Endometrial microvascular endothelial cells (primary cell): ENCODE data around the gene XPO4. TPM values are rescaled to one million over a fixed set of nuclear protein-coding genes. Genes with fewer than 3 reads are reported as not detected.

ENCODE experiments used
- in situ Hi-C: cut with HindIII; loops from 2 replicates; pipeline ENCODE4 v1.10.0; 2017; ENCODE audit warnings: low sequenced_read_pairs, low pct_unique_long_range_greater_than_20kb; ENCODE audit errors: inconsistent ontology term
- total RNA-seq: library from RNA; depleted of rRNA; stranded (reverse); fragments of >200 nt; gene quantifications from one replicate; pipeline ENCODE4 v1.2.3, GENCODE V29; 2015; ENCODE audit errors: inconsistent ontology term

Gene XPO4
- total RNA-seq, 1 donor from 2014 or later: 33.5 TPM

GRCh38 chr13:20803180-20803965, 99.2 kb downstream of the XPO4 start:
- in situ Hi-C loops: no loop called here

GRCh38 chr13:20801707-20802106, 100.8 kb downstream of the XPO4 start:
- in situ Hi-C loops: no loop called here

DNA sequence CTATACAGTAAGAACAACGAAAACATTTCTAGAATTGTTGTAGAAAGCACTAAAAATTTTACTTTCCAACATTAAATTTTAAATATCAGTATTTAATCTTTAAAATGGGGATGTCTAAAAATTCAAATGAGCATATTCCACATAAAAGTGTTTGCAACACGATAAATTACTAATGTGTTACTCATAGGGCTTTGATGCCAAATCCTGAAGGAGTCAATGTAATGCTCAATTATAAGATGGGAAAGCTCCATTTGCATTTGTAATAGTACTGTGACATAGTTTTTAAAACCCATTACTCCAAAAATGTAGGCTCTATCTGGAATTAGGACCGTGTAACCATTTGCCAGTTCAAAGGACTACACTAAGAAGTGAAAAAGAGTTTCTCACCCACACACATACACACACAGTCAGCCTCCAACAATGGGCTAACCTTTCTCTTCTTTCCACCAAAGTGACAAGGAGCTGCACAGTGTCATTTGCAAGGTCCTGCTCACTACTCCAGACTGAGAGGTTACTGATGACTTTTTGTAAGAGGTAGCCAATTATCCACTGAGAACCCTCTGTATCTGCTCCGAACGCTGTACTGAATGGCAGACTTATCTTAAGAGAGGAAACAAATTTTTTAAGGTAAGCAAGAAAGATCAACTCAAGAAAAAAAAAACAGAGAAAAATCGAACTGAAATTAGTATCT, 102.7 kb downstream of the XPO4 start:
- in situ Hi-C loops: no loop called here

- in situ Hi-C loops: no loop called here
These were observed 104.5 kb downstream of the XPO4 start for GRCh38 chr13:20798027-20798426.

GRCh38 chr13:20796791-20797508, 105.6 kb downstream of the XPO4 start:
- in situ Hi-C loops: no loop called here

GRCh38 chr13:20789665-20790064, 112.9 kb downstream of the XPO4 start:
- in situ Hi-C loops: no loop called here

GRCh38 chr13:20788312-20788711, 114.2 kb downstream of the XPO4 start:
- in situ Hi-C loops: no loop called here

DNA sequence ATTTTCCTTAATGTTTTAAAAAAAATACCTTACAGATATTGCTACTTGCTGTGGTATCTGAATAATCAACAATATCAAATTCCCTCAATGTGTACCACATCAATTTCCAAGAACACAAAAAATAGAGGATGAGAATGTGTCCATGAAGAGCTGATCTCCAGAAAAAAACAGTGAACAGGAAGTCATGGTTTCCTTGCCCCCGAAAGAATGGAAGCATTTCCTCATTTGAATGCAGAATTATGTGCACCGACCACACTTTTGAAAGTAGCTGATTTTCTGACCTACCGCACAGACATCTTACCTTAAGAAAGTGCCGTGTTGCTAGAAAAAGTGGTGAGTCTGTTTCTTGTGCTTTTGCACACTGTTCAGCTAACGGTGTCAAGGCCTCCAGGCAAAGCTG, 115.4 kb downstream of the XPO4 start:
- in situ Hi-C loops: no loop called here

DNA sequence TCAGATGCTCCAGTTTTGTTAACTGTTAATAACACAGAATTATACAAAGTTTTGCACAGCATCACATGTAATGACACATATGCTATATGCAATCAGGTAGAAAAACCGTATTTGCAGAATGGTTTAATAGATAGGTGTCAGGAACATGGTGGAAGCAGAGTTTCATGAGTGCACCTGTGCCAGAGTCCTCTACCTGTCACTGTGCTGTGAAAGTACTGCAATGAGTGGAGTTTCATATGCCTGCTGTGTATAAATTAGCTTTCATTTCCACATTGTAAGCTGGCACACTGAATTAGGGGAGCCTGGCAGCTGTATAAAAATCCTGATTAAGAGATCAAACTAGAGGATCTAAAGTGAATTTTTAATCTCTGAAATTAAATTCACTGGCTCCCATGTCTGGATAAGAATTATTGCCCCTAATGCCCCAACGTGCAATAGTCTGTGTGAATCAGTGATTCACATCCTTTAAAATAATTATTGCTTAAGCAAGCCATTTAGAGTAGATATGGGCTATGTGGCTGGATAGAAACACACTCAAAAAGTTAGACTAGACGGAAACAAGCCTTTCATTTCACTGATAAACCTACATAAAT, 120.3 kb downstream of the XPO4 start:
- in situ Hi-C loops: no loop called here

DNA sequence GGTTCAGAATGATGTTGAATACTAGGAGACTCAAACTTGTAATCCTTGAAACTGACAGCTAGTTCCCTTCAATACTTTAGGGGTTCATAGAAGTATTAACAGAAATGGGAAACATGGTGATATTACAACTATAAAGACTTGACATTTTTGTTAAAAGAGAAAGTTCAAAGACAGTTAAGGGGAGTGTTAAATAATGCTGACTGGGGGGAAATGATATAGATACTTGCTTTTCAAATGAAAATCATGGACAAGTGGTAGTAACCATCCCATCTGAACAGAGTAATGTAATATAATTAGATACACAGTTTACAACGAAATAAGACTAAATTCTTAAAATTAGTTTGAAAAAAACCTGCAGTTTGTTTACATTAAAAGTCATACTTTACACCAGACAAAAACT, 122.2 kb downstream of the XPO4 start:
- in situ Hi-C loops: no loop called here

DNA sequence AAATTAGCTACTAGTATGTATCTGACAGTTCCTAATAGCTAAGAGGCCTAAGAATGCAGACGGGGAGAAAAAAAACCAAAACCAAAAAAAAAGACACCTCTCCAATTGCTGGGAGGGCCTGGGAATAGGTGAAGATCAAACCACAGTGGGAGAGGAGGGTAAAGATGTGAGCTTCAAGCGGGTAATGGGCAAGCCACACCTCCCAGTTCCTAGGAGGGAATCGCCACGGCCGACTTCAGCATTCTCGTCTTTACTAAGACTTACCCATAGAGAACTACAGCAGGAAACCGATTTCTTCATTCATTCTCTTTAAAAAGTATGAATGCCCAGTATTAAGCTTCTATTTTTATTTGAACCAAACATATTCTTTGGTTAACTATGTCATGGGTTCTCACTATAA, 123.1 kb downstream of the XPO4 start:
- in situ Hi-C loops: no loop called here

- in situ Hi-C loops: no loop called here
These were observed 124.2 kb downstream of the XPO4 start for GRCh38 chr13:20778311-20778710.

DNA sequence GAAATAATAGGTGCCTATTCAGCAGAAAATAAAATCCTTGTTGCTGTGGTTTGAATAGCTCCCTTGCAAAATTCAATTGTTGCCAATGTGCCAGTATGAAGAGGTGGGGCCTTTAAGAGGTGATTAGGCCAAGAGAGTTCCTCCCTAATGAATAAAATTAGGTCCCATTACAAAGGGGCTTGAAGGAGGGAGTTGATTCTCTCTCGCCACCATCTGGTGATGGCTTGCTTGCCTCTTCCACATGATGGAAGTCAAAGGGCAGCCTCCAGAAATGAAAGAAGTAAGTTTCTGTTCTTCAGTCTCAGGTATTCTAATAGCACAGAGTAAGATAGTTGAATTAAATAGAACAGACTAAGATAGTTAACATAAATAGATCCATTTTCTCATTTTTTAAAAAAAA, 125.8 kb downstream of the XPO4 start:
- in situ Hi-C loops: no loop called here

GRCh38 chr13:20775961-20776360, 126.6 kb downstream of the XPO4 start:
- in situ Hi-C loops: no loop called here

- in situ Hi-C loops: no loop called here
These were observed 127.8 kb downstream of the XPO4 start for GRCh38 chr13:20774746-20775145.

- in situ Hi-C loops: no loop called here
These were observed 129.1 kb downstream of the XPO4 start, which contains the start of gene EEF1AKMT1 for GRCh38 chr13:20773194-20774080. TSS of gene EEF1AKMT1 (minus strand) at chr13:20773961. CDS start at chr13:20757598, 16,363 bp downstream.

- in situ Hi-C loops: no loop called here
These were observed 130.0 kb downstream of the XPO4 start for GRCh38 chr13:20772401-20773131.

DNA sequence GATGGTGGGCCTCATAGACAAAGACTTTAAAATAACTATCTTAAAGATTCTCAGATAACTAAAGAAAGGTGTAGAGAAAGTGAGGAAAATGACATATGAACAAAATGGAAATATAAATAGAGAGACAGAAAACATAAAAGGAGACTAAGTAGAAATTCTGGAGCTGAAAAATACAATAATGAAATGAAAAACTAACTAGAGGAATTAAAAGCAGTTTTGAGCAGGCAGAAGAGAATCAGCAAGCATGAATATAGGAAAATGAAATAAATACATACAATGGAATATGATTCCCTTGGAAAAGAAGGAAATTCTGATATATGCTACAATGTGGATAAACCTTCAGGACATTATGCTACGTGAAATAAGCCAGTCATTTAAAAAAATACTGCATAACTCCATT, 132.7 kb downstream of the XPO4 start:
- in situ Hi-C loops: no loop called here
